GM12874 (cell line): ENCODE data around the gene BRD7.

Experiments
- CTCF ChIP-seq: IDR thresholded peaks from 2 replicates; pipeline ENCODE4 v1.5.1; 2011; ENCODE audit warnings: low read depth, mild to moderate bottlenecking, control low read depth, low read length, moderate library complexity; ENCODE audit not compliant: insufficient read depth

The BRD7 gene

DNA sequence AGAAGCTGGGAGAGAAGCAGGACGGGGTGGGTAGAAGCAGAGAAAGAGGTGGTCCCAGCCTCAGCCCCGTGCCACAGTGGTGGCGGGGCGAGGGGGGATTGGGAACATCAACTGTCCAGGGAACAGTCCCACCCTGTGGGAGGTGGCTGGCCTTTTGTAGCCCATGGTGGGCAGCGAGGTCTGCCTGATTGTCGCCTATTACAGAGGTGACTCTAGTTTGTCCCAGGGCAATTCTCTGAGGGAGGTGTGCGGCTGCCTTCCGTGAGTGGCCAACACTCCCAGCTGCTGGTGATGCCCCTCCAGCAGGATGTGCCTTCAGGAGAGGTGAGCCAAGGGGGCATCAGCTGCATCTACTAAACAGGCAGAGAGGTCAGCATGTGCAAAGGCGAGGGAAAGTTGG, 5.0 kb upstream of the BRD7 start:
- TF ChIP-seq CTCF = no peak

GRCh38 chr16:50373345-50373701, 4.5 kb upstream of the BRD7 start:
- no peak for TF ChIP-seq CTCF

- TF ChIP-seq CTCF = no peak
Measured at GRCh38 chr16:50372611-50373344, 4.0 kb upstream of the BRD7 start.

DNA sequence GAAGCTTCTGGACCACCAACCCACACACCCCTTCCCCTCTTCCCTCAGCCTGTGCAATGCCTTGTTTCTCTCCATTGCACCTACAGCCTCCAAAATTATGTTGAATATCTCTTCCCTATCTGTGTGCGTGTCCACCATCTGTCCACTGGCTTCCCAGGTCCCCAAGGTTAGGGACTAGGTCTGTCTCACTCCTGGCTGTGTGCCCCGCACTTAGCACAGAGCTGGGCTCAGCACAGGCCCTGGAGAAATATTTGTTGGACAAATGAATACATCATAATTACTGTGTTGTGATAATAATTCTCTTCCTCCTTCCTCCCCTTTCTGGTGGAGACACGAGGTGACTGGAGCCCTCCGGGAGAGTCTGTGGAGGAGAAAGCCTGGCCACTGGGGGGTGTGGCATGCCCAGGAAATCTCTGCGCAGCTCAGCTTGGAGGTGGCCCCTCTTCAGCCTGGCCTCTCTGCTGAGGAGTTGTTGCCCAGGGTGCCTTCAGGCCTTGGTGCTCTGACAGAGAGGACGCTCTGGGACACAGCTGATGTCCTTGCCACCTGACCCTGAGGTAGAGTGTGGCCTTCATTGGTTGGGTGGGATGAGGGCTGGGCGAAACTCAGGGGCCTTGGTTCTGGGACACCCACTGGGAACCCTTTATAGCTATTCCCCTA, 3.3 kb upstream of the BRD7 start:
- TF ChIP-seq CTCF = no peak

DNA sequence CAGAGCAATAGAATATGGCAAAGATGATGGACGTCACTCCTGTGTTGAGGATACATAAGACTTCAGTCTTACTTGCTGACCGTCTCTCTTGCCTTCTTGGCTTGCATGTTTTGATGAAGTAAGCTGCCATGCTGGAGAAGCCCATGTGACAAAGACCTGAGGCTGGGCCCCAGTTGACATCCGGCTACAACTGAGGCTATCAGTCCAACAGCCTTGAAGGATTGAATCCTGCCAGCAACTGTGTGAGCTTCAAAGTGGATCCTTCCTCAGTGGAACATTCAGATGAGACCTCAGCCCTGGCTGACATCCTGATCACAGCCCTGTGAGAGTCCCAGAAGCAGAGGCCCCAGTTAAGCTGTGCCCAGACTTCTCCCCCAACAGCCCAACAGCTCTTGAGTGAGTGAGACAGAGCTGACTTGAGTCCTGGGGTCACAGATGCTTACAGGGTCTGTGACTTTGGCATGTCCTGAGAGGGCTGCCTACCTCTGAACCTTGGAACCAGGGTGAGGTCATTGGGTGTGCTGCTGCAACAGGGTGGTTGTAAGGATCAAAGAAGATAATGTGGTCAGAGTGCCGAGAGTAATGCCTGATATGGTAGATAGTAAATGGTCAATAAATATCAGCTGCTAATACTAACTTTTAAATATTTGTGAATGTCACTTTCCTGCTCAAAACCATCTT, 2.4 kb upstream of the BRD7 start:
- no peak for TF ChIP-seq CTCF

GRCh38 chr16:50369133-50369804, 481 bp upstream of the BRD7 start:
- no peak for TF ChIP-seq CTCF

GRCh38 chr16:50367777-50368409, 895 bp downstream of the BRD7 start:
- no peak for TF ChIP-seq CTCF
